AML-193 (cell line): ENCODE measurements around the gene ATXN1L.

Experiments
- DNase-seq, 2 experiments: peaks; one replicate each; lab custom pipeline; 2025; lab: John Stamatoyannopoulos, UW

The ATXN1L gene

DNA sequence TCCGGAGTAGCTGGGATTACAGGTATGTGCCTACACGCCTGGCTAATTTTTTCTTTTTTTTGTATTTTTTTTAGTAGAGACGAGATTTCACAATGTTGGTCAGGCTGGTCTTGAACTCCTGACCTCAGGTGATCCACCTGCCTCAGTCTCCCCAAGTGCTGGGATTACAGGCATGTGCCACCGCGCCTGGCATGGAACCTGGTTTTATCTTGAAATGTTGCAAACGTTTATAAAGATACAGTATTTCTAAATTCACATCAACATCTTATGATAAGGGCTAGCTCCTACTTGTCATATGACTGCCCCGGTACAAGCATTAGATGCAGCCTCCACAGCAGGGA lies 48.1 kb downstream of the ATXN1L start:
- DNase-seq, result peak in 1 of 2 experiments; percentile 47

GRCh38 chr16:71894229-71894920 lies 48.6 kb downstream of the ATXN1L start:
- peak; percentile 40 to 51 for DNase-seq

- DNase-seq, result peak; percentile 92
Observed at GRCh38 chr16:71894921-71895678, 49.3 kb downstream of the ATXN1L start, which contains the start of gene IST1. Gene IST1, plus strand, starts transcription at chr16:71895531. Its CDS starts 20,110 bp downstream, at chr16:71915641.

DNA sequence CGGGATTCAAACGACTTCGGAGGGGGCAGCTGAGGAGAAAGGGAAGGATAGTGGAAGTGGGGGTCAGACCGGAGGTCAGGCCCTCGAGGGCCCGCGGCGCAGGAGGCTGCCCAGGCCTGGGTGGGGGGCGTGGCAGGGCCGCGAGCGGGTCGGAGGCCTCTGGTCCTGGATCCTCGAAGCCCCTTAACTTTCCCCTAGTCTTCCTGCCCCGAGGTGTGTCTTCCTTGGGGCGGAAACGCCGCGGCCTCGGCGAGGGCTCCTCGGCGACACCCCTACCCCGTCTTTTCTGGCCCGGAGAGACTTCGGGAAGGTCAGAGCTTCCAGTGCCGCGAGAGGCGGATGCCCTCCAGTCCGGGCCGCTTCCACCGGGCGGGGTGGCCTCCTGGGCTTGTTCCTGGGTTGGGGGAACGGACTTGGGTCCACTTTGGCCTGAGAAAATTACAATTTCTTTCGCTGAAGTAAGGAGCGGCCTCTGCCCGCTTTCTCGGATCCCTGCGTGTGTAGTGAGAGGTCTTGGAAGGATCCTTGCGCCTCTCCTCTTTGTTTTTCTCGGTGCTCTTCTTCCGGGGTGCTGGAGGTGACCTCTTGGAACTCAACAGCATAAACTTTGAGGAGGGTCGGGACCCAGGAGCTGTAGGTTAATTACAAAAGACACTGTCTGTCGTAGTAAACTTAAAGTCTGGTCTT lies 50.0 kb downstream of the ATXN1L start:
- no peak for DNase-seq

- DNase-seq, result no peak
Observed at GRCh38 chr16:71896764-71897368, 51.1 kb downstream of the ATXN1L start.

GRCh38 chr16:71899171-71899570 lies 53.4 kb downstream of the ATXN1L start:
- DNase-seq, result no peak

DNA sequence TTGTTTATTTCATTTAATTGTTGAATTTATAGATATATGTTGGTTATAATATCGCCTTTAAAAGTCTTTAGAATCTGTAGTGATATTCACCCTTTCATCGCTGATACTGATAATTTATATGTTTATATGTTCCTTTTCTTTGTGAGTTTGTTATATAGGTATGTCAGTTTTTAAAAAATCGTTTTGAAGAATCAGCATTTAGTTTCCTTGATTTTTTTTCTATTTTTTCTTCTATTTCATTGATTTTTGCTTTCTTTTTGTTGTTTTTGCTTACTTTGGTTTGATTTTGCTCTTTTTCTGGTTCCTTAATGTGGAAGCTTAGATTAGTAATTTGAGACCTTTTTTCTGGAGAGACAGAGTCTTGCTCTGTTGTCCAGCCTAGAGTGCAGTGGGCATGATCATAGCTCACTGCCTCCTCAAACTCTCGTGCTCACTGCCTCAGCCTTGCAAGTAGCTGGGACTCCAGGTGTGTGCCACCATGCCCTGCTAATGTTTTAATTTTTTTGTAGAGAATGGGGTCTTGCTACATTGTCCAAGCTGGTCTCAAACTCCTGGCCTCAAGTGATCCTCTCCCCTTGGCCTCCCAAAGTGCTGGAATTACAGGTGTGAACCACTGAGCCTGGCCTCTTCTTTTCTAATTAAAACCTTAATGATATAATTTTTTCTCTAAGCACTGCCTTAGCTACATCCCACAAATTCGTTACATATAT lies 57.0 kb downstream of the ATXN1L start:
- no peak for DNase-seq

- DNase-seq, result no peak
Observed at GRCh38 chr16:71903608-71904007, 57.8 kb downstream of the ATXN1L start.

DNA sequence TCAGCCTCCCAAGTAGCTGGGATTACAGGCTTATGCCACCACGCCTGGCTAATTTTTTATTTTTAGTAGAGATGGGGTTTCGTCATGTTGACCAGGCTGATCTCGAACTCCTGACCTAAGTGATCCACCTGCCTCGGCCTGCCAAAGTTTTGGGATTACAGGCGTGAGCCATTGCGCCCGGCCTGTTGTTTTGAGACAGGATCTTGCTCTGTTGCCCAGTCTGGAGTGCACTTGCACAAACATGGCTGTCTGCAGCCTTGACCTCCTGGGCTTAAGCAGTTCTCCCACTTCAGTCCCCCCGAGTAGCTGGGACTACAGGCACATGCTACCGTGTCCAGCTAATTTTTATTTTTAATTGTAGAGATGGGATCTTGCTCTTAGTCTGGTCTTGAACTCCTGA lies 58.5 kb downstream of the ATXN1L start:
- DNase-seq, result no peak

DNA sequence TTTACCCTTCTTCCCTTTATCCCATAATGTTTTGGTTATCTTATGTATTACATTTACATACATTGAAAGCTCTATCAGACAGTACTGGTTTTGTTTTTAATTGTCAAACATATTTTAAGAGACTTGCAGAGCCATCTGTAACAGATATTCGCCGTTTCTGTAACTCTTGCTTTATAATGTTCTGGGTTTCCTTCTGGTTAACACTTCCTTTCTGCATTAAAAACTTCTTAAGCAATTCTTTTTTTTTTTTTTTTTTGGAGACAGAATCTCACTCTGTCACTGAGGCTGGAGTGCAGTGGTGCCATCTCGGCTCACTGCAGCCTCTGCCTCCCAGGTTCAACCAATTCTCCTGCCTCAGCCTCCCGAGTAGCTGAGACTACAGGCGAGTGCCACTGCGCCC lies 60.0 kb downstream of the ATXN1L start:
- DNase-seq, result peak in 1 of 2 experiments; percentile 14
